ENCODE measurements around the gene PFN3. TPM values are rescaled to one million over a fixed set of nuclear protein-coding genes. Genes with fewer than 3 reads are reported as not detected.

The PFN3 gene
- total RNA-seq, 1 experiment from 2014 or later, result not detected

DNA sequence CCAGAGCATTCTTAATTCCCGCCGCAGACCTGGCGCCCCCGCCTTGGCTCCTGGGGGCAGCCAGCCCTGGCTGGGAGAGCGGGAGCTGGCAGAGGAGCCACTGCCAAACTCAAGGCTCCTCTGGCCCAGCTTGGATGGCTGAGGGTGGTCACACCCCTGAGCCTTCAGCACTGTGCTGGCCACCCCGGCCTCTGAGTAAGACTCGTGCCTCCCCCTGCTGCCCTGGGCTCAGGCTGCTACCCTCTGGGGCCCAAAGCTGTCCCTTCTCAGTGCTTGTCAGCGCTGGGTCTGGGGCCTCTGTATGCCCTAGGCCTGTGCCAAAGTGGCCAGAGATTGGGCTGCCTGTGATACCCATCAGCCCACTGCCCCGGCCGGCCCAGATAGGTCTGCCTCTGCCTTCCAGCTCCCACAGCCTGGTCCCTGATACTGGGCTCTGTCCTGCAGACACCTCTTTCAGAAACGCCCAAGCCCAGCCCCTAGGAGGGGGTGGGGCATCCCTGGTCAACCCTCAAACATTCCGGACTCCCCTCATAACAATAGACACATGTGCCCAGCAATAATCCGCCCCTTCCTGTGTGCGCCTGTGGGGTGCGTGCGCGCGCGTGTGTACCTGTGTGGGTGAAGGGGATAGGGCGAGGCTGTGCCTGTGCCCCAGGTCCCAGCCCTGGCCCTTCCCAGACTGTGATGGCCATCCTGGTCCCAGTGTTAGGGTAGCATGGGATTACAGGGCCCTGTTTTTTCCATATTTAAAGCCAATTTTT lies 41.8 kb upstream of the PFN3 start:
- no peak for DNase-seq
- peak overlapping the region; percentile 28 for H3K27ac Mint-ChIP-seq (ENCODE audit: unreplicated experiment)
- H3K9me3 Mint-ChIP-seq (ENCODE audit: low read depth, unreplicated experiment), result no peaks in the 10 kb centered on the region
- peaks cover 9% of the 10 kb centered on the region for H3K4me1 Mint-ChIP-seq (ENCODE audit: low read depth, unreplicated experiment)
- TF ChIP-seq, protein P1, sequence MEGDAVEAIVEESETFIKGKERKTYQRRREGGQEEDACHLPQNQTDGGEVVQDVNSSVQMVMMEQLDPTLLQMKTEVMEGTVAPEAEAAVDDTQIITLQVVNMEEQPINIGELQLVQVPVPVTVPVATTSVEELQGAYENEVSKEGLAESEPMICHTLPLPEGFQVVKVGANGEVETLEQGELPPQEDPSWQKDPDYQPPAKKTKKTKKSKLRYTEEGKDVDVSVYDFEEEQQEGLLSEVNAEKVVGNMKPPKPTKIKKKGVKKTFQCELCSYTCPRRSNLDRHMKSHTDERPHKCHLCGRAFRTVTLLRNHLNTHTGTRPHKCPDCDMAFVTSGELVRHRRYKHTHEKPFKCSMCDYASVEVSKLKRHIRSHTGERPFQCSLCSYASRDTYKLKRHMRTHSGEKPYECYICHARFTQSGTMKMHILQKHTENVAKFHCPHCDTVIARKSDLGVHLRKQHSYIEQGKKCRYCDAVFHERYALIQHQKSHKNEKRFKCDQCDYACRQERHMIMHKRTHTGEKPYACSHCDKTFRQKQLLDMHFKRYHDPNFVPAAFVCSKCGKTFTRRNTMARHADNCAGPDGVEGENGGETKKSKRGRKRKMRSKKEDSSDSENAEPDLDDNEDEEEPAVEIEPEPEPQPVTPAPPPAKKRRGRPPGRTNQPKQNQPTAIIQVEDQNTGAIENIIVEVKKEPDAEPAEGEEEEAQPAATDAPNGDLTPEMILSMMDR (IDR thresholded peaks at IDR 0.05; ENCODE audit: unreplicated experiment), result no peak
- no peak overlapping the region for H3K4me3 Mint-ChIP-seq (ENCODE audit: low read depth, unreplicated experiment)
- intact Hi-C loops (cut with micrococcal nuclease; ENCODE audit: unreplicated experiment), result no loop called here
- CTCF ChIA-PET, result interaction anchor here (0.6 to 0.9 kb wide), 3 partner anchors 12 to 358 kb away, joined by 3 read pairs; no protein-coding TSS in a partner anchor
- no peaks in the 10 kb centered on the region for H3K27me3 Mint-ChIP-seq (ENCODE audit: unreplicated experiment)
- no TSS peak for BruUV-seq (replicated peaks)
- peaks cover 86% of the 10 kb centered on the region for H3K36me3 Mint-ChIP-seq (ENCODE audit: insufficient read depth, unreplicated experiment)

DNA sequence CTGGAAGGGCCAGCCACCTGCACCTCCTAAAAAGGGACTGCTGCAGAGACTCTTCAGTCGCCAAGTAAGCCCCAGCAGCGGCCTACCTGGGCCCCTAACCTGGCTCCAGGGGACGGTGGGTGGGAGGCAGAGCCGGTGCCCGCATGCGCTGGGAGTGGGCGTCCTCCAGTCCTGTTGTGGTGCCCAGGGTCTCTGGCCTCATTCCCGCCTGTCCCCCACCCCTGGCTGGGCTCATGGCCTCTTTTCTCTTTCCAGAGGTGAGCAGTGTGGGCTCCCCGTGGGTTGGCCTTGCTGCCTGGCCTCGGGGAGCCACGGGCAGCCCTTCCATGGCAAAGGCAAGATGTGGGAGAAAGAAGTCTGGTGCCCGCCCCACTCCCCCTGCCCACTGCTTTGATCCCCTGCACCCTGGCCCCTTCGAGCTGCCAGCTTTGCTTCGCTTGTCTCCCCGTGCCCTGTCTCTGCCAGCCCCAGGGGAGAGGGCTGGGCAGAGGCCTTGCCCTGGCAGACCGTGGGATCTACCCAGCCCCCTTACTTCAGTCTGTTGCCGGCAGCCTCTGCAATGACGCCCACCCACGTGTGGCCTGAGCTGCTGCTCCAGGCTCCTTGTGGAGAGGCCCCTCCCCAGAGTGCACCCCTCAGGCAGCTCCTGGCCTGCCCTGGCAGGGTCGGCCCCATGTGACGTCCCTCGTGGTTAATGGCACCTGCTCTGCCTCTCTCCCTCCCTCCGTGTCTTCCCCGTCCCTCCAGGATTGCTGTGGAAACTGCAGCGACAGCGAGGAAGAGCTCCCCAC lies 40.7 kb upstream of the PFN3 start:
- Mint-ChIP-seq H3K4me3 (ENCODE audit: low read depth, unreplicated experiment) (no peak overlapping the region), H3K36me3 (ENCODE audit: insufficient read depth, unreplicated experiment) (peaks cover 86% of the 10 kb centered on the region), H3K27ac (ENCODE audit: unreplicated experiment) (no peak overlapping the region), H3K9me3 (ENCODE audit: low read depth, unreplicated experiment) (no peaks in the 10 kb centered on the region), H3K4me1 (ENCODE audit: low read depth, unreplicated experiment) (peaks cover 16% of the 10 kb centered on the region), H3K27me3 (ENCODE audit: unreplicated experiment) (no peaks in the 10 kb centered on the region)
- no peak for DNase-seq
- BruUV-seq (replicated peaks), result no TSS peak
- CTCF ChIA-PET, result interaction anchor here (0.6 kb wide), 2 partner anchors 11 to 357 kb away, joined by 3 read pairs; no protein-coding TSS in a partner anchor
- intact Hi-C loops (cut with micrococcal nuclease; ENCODE audit: unreplicated experiment), result no loop called here
- TF ChIP-seq, protein P1 (IDR thresholded peaks at IDR 0.05; ENCODE audit: unreplicated experiment), result no peak

DNA sequence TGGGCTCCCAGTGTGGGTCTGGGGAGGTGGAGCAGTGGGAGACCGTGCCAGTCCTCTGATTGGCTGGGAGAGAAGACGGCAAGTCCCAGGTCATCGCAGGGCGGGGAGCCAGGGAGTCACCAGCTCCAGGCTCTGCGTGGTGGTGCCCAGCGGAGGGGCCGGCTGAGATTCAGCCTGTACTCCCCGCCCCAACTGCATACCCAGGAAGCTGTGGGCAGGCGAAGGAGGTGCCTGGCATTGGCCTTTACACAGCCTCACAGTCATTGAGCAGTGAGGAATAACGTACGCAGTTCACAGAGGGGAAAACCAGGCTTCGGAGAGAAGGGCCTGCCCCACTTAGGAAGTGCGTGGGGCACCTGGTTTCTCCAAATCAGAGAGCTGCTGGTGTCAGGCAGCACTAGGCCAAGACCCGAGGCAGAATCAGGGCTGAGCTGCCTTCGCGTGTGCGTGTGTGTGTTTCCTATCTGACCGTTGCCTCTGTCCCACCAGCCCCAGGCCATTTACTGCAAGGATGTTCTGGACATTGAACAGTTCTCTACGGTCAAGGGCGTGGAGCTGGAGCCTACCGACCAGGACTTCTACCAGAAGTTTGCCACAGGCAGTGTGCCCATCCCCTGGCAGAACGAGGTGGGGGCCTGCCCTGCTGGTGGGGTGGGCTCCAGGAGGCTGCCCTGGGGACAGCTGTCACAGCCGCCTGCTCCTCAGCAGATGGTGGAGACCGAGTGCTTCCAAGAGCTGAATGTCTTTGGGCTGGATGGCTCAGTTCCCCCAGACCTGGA lies 39.9 kb upstream of the PFN3 start:
- H3K27ac Mint-ChIP-seq (ENCODE audit: unreplicated experiment), result peak overlapping the region; percentile 15
- intact Hi-C loops (cut with micrococcal nuclease; ENCODE audit: unreplicated experiment), result no loop called here
- no peak for DNase-seq
- TF ChIP-seq, protein P1 (IDR thresholded peaks at IDR 0.05; ENCODE audit: unreplicated experiment), result no peak
- H3K4me3 Mint-ChIP-seq (ENCODE audit: low read depth, unreplicated experiment), result no peak overlapping the region
- no peaks in the 10 kb centered on the region for H3K27me3 Mint-ChIP-seq (ENCODE audit: unreplicated experiment)
- H3K36me3 Mint-ChIP-seq (ENCODE audit: insufficient read depth, unreplicated experiment), result peaks cover 86% of the 10 kb centered on the region
- no TSS peak for BruUV-seq (replicated peaks)
- no peaks in the 10 kb centered on the region for H3K9me3 Mint-ChIP-seq (ENCODE audit: low read depth, unreplicated experiment)
- CTCF ChIA-PET, result no interaction called here
- peaks cover 8% of the 10 kb centered on the region for H3K4me1 Mint-ChIP-seq (ENCODE audit: low read depth, unreplicated experiment)

DNA sequence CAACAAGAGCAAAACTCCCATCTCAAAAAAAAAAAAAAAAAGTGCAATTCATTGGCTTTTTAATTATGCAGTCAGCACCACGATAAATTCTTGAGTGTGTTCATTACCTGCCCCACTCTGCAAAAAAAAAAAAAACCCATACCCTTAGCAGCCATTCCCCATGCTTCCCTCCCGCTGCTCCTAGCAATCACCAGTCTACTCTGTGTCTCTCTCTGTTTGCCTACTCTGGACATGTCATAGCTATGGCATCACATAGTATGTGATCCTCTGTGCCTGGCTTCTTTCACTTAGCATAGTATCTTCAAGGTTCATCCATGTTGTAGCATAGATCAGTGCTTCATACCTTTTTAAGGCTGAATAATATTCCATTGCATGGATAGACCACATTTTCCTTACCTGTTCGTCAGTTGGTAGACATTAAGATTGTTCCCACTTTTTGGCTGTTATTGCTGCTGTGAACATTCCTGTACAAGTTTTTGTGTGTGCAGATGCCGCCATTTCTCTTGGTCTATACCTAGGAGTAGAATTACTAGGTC lies 39.1 kb upstream of the PFN3 start:
- H3K4me1 Mint-ChIP-seq (ENCODE audit: low read depth, unreplicated experiment), result peaks cover 7% of the 10 kb centered on the region
- intact Hi-C loops (cut with micrococcal nuclease; ENCODE audit: unreplicated experiment), result no loop called here
- H3K36me3 Mint-ChIP-seq (ENCODE audit: insufficient read depth, unreplicated experiment), result peaks cover 84% of the 10 kb centered on the region
- TF ChIP-seq, protein P1 (IDR thresholded peaks at IDR 0.05; ENCODE audit: unreplicated experiment), result no peak
- DNase-seq, result no peak
- H3K27me3 Mint-ChIP-seq (ENCODE audit: unreplicated experiment), result no peaks in the 10 kb centered on the region
- peak overlapping the region; percentile 15 for H3K27ac Mint-ChIP-seq (ENCODE audit: unreplicated experiment)
- H3K9me3 Mint-ChIP-seq (ENCODE audit: low read depth, unreplicated experiment), result no peaks in the 10 kb centered on the region
- H3K4me3 Mint-ChIP-seq (ENCODE audit: low read depth, unreplicated experiment), result no peak overlapping the region
- BruUV-seq (replicated peaks), result no TSS peak
- CTCF ChIA-PET, result interaction anchor here (1.1 kb wide), 1 partner anchor 15 kb away, joined by 4 read pairs; no protein-coding TSS in a partner anchor
